Measurements from ENCODE around the gene TRIM26.

TRIM26 gene

GRCh38 chr6:30157581-30157980, 55.6 kb downstream of the TRIM26 start:
- Histone ChIP-seq H3K9me3 (ENCODE audit: insufficient read depth, low read length) (no peaks in the 10 kb centered on the region), H3K27me3 (ENCODE audit: insufficient read depth, insufficient read length) (no peaks in the 10 kb centered on the region), H3K9ac (ENCODE audit: insufficient read length, low read depth) (no peak overlapping the region), H3K4me3 (ENCODE audit: insufficient read length, low read depth) (no peak overlapping the region), H3K36me3 (ENCODE audit: insufficient read depth, insufficient read length, low read length) (no peaks in the 10 kb centered on the region), H3K4me1 (ENCODE audit: insufficient read depth, insufficient read length) (no peaks in the 10 kb centered on the region)
- TF ChIP-seq SUZ12 (IDR thresholded peaks at IDR 0.05; ENCODE audit: extremely low read depth, insufficient read depth, insufficient read length) (no peak), ZNF274 (IDR thresholded peaks at IDR 0.05; ENCODE audit: low read depth, low read length) (no peak), YY1 (IDR thresholded peaks at IDR 0.05; ENCODE audit: insufficient read depth, insufficient read length) (no peak)
- DNase-seq (ENCODE audit: low read depth, low spot score) = no peak

- H3K27me3 ChIP-seq (ENCODE audit: insufficient read depth, insufficient read length) = no peaks in the 10 kb centered on the region
- DNase-seq (ENCODE audit: low read depth, low spot score) = no peak
- no peak overlapping the region for H3K4me3 ChIP-seq (ENCODE audit: insufficient read length, low read depth)
- TF ChIP-seq YY1 (IDR thresholded peaks at IDR 0.05; ENCODE audit: insufficient read depth, insufficient read length) (no peak), SUZ12 (IDR thresholded peaks at IDR 0.05; ENCODE audit: extremely low read depth, insufficient read depth, insufficient read length) (no peak), ZNF274 (IDR thresholded peaks at IDR 0.05; ENCODE audit: low read depth, low read length) (no peak)
- no peaks in the 10 kb centered on the region for H3K36me3 ChIP-seq (ENCODE audit: insufficient read depth, insufficient read length, low read length)
- no peaks in the 10 kb centered on the region for H3K4me1 ChIP-seq (ENCODE audit: insufficient read depth, insufficient read length)
- no peaks in the 10 kb centered on the region for H3K9me3 ChIP-seq (ENCODE audit: insufficient read depth, low read length)
- H3K9ac ChIP-seq (ENCODE audit: insufficient read length, low read depth) = no peak overlapping the region
Measured at GRCh38 chr6:30156774-30157173, 56.4 kb downstream of the TRIM26 start.

- DNase-seq (ENCODE audit: low read depth, low spot score) = no peak
- no peaks in the 10 kb centered on the region for H3K27me3 ChIP-seq (ENCODE audit: insufficient read depth, insufficient read length)
Measured at GRCh38 chr6:30156262-30156599, 57.0 kb downstream of the TRIM26 start.

GRCh38 chr6:30155520-30156261, 57.5 kb downstream of the TRIM26 start:
- no peak for TF ChIP-seq YY1 (IDR thresholded peaks at IDR 0.05; ENCODE audit: insufficient read depth, insufficient read length)
- H3K4me3 ChIP-seq (ENCODE audit: insufficient read length, low read depth) = no peak overlapping the region
- H3K9ac ChIP-seq (ENCODE audit: insufficient read length, low read depth) = no peak overlapping the region
- no peaks in the 10 kb centered on the region for H3K27me3 ChIP-seq (ENCODE audit: insufficient read depth, insufficient read length)
- no peaks in the 10 kb centered on the region for H3K36me3 ChIP-seq (ENCODE audit: insufficient read depth, insufficient read length, low read length)
- H3K4me1 ChIP-seq (ENCODE audit: insufficient read depth, insufficient read length) = no peaks in the 10 kb centered on the region
- no peak for DNase-seq (ENCODE audit: low read depth, low spot score)
- no peaks in the 10 kb centered on the region for H3K9me3 ChIP-seq (ENCODE audit: insufficient read depth, low read length)

More at GRCh38 chr6:30156262-30156599, 57.0 kb downstream of the TRIM26 start:
- H3K36me3 ChIP-seq (ENCODE audit: insufficient read depth, insufficient read length, low read length) = no peaks in the 10 kb centered on the region
- H3K4me3 ChIP-seq (ENCODE audit: insufficient read length, low read depth) = no peak overlapping the region
- H3K4me1 ChIP-seq (ENCODE audit: insufficient read depth, insufficient read length) = no peaks in the 10 kb centered on the region
- H3K9ac ChIP-seq (ENCODE audit: insufficient read length, low read depth) = no peak overlapping the region
- TF ChIP-seq YY1 (IDR thresholded peaks at IDR 0.05; ENCODE audit: insufficient read depth, insufficient read length) (no peak), ZNF274 (IDR thresholded peaks at IDR 0.05; ENCODE audit: low read depth, low read length) (no peak), SUZ12 (IDR thresholded peaks at IDR 0.05; ENCODE audit: extremely low read depth, insufficient read depth, insufficient read length) (no peak)
- no peaks in the 10 kb centered on the region for H3K9me3 ChIP-seq (ENCODE audit: insufficient read depth, low read length)

- Histone ChIP-seq H3K4me3 (ENCODE audit: insufficient read length, low read depth) (no peak overlapping the region), H3K27me3 (ENCODE audit: insufficient read depth, insufficient read length) (no peaks in the 10 kb centered on the region), H3K9me3 (ENCODE audit: insufficient read depth, low read length) (no peaks in the 10 kb centered on the region), H3K9ac (ENCODE audit: insufficient read length, low read depth) (no peak overlapping the region), H3K36me3 (ENCODE audit: insufficient read depth, insufficient read length, low read length) (no peaks in the 10 kb centered on the region), H3K4me1 (ENCODE audit: insufficient read depth, insufficient read length) (no peaks in the 10 kb centered on the region)
- DNase-seq (ENCODE audit: low read depth, low spot score) = no peak
- TF ChIP-seq YY1 (IDR thresholded peaks at IDR 0.05; ENCODE audit: insufficient read depth, insufficient read length) (no peak), SUZ12 (IDR thresholded peaks at IDR 0.05; ENCODE audit: extremely low read depth, insufficient read depth, insufficient read length) (no peak), ZNF274 (IDR thresholded peaks at IDR 0.05; ENCODE audit: low read depth, low read length) (no peak)
Measured at GRCh38 chr6:30154709-30155519, 58.3 kb downstream of the TRIM26 start.

DNA sequence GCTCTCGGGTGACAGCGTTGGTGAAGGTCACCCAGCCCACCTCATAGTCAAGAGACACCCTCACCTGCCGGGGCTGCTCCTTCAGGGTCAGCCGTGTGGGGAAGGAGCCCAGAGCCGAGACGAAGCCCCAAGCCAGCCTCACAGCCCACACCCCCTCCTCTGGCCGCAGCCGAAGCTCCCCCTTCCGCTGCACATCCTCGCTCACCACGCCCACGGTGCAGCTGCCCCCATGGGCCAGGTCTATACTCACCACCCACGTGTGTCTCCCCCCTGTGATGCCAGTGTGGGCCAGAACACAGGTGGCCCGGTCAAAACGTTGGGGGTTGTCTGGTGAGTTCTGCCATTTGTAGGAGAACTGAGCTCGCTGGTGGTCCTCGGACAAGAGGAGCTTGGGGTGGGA, 59.1 kb downstream of the TRIM26 start:
- Histone ChIP-seq H3K4me1 (ENCODE audit: insufficient read depth, insufficient read length) (no peaks in the 10 kb centered on the region), H3K9ac (ENCODE audit: insufficient read length, low read depth) (no peak overlapping the region), H3K36me3 (ENCODE audit: insufficient read depth, insufficient read length, low read length) (no peaks in the 10 kb centered on the region), H3K9me3 (ENCODE audit: insufficient read depth, low read length) (no peaks in the 10 kb centered on the region), H3K4me3 (ENCODE audit: insufficient read length, low read depth) (no peak overlapping the region), H3K27me3 (ENCODE audit: insufficient read depth, insufficient read length) (no peaks in the 10 kb centered on the region)
- no peak for TF ChIP-seq YY1 (IDR thresholded peaks at IDR 0.05; ENCODE audit: insufficient read depth, insufficient read length)
- no peak for TF ChIP-seq SUZ12 (IDR thresholded peaks at IDR 0.05; ENCODE audit: extremely low read depth, insufficient read depth, insufficient read length)
- no peak for DNase-seq (ENCODE audit: low read depth, low spot score)

GRCh38 chr6:30152910-30153610, 60.1 kb downstream of the TRIM26 start:
- Histone ChIP-seq H3K4me1 (ENCODE audit: insufficient read depth, insufficient read length) (no peaks in the 10 kb centered on the region), H3K4me3 (ENCODE audit: insufficient read length, low read depth) (no peak overlapping the region), H3K9me3 (ENCODE audit: insufficient read depth, low read length) (no peaks in the 10 kb centered on the region), H3K27me3 (ENCODE audit: insufficient read depth, insufficient read length) (no peaks in the 10 kb centered on the region), H3K9ac (ENCODE audit: insufficient read length, low read depth) (no peak overlapping the region), H3K36me3 (ENCODE audit: insufficient read depth, insufficient read length, low read length) (no peaks in the 10 kb centered on the region)
- TF ChIP-seq SUZ12 (IDR thresholded peaks at IDR 0.05; ENCODE audit: extremely low read depth, insufficient read depth, insufficient read length) = no peak
- TF ChIP-seq ZNF274 (IDR thresholded peaks at IDR 0.05; ENCODE audit: low read depth, low read length) = no peak
- TF ChIP-seq YY1 (IDR thresholded peaks at IDR 0.05; ENCODE audit: insufficient read depth, insufficient read length) = no peak
- DNase-seq (ENCODE audit: low read depth, low spot score) = no peak
